Measurements from ENCODE around the gene EIF4A2.

The EIF4A2 gene

DNA sequence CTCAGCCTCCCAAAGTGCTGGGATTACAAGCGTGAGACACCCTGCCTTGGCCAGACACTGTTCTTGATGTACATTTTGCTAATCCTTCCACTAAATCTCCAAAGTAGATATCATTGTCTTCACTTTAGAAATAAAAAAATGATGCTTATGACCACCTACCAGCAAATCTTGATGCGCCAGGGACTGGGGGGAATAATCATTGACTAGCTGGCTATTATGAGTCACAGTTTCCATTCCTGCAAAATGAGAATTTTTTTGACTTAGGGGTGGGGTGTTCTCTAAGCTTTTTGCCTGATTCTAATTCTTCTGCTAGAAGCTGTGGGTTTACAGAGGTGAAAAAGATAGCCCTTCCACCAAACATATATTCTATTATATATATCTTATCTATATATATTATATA lies 40.0 kb downstream of the EIF4A2 start:
- TF ChIP-seq, protein P1, sequence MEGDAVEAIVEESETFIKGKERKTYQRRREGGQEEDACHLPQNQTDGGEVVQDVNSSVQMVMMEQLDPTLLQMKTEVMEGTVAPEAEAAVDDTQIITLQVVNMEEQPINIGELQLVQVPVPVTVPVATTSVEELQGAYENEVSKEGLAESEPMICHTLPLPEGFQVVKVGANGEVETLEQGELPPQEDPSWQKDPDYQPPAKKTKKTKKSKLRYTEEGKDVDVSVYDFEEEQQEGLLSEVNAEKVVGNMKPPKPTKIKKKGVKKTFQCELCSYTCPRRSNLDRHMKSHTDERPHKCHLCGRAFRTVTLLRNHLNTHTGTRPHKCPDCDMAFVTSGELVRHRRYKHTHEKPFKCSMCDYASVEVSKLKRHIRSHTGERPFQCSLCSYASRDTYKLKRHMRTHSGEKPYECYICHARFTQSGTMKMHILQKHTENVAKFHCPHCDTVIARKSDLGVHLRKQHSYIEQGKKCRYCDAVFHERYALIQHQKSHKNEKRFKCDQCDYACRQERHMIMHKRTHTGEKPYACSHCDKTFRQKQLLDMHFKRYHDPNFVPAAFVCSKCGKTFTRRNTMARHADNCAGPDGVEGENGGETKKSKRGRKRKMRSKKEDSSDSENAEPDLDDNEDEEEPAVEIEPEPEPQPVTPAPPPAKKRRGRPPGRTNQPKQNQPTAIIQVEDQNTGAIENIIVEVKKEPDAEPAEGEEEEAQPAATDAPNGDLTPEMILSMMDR (IDR thresholded peaks at IDR 0.05; ENCODE audit: insufficient read depth, missing control alignments), result no peak
- FAIRE-seq, result no peak
- DNase-seq (ENCODE audit: insufficient read length, low spot score), result no peak

DNA sequence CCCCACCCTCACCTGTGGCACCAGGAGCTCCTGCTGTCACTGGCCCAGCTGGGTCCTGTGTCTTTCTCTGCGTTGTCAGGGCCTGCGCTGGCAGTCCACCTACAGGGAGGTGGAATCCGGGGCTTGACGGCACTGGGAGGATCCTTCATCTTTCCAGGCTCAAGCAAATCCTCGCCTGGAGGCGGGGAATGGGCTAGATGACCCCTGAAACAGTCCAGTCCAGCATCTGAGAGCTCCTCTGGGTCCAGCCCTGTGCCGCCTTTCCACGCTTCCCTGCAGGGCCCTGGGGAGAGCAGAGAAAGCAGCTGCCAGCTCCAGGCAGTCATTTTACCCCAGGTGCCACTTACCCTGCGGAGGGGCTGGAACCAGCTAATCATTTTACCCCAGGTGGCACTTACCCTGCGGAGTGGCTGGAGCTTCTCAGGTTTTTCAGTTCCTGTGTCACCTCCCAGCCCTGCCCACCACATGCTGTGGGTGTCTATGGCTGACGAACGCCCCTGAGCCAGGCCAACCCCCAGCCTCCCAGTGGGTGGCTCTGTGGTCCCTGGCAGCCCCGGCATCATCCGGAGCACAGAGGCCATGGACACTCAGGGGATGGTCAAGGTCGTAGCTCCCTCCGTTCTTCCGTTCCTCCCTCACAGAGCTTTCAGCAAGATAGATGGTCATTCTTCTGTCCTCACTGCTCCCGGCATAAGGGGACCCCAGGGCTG lies 41.2 kb downstream of the EIF4A2 start:
- TF ChIP-seq, protein P1 (IDR thresholded peaks at IDR 0.05; ENCODE audit: insufficient read depth, missing control alignments), result no peak
- FAIRE-seq (no peak), DNase-seq (ENCODE audit: insufficient read length, low spot score) (no peak)

DNA sequence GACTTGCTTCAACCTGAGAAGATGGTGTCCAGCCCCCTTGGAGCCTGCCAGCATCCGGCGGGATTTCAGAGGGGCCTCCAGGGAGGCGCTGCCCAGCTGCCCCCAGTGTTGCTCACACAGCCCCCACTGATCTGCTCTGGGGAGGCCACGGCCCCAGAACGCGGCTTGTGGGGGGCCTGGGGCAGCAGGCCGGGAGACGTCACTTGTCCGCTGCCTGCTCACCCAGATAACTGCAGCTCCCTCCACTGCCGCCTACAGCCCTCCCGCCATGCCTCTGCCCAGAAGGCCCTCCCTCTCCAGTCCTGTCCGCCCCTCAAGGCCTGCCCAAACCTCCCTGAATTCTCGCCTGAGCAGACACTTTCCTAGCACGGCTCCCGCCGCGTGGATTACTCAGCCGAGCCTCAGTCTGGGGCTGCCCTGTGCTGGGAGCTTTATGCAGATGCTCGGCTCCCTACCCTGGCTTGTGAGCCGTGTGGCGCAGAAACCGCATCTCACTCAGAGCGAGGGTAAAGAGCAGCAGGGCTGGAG lies 42.0 kb downstream of the EIF4A2 start:
- TF ChIP-seq, protein P1 (IDR thresholded peaks at IDR 0.05; ENCODE audit: insufficient read depth, missing control alignments), result no peak
- no peak for FAIRE-seq
- no peak for DNase-seq (ENCODE audit: insufficient read length, low spot score)

DNA sequence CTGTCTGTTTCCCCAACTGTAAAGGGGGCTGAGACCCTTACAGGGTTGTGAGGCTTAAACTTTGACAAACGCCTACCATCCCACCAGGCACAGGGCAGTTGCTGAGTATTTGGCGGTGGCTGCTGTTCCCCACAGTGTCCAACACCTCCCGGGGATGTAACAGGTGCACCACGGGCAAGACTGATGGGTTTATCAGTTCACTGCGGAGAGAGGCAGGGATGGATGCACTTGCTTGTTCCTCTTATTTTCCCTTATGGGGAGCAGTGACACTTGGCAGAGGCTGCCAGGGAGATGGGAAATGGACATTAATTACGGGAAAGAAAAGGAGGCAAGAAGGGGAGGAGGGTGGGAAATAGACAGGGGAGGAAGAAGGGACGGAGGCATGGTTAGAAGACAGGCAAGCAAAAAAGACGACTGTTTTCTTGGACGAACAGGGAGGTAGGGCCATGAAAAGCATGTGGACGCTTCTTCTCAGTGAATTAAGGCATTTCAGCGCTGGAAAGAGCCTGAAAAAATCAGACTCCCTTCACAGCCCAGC lies 42.6 kb downstream of the EIF4A2 start:
- TF ChIP-seq, protein P1 (IDR thresholded peaks at IDR 0.05; ENCODE audit: insufficient read depth, missing control alignments), result no peak
- no peak for DNase-seq (ENCODE audit: insufficient read length, low spot score)
- FAIRE-seq, result no peak

DNA sequence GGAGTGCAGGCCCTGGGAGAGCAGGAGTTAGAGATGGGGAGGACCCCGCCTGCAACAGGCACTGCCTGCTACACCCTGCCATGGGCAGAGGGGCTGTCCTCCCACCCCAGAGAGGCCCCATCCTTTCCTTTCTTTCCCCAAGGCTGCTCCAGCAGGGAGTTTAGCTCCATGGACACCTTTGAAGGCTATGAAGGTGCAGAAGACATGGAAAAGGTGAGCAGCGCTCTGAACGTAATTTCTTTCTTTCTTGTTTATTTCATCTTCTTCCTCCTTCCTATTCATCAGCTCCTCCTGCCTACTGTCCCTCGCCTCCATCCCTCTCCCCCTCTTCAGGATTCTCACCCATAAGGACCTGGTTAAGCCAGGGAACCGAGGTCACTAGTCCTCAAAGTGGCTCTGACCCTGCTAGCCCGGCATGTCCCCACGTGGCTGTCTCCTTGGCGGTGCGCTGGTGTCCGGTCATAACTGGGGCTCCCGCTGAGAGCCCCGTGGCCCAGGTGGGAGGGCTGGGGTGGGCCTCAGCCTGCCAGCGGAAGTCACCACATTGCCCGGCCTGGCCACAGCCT lies 43.1 kb downstream of the EIF4A2 start:
- TF ChIP-seq, protein P1 (IDR thresholded peaks at IDR 0.05; ENCODE audit: insufficient read depth, missing control alignments), result no peak
- no peak for DNase-seq (ENCODE audit: insufficient read length, low spot score)
- no peak for FAIRE-seq

DNA sequence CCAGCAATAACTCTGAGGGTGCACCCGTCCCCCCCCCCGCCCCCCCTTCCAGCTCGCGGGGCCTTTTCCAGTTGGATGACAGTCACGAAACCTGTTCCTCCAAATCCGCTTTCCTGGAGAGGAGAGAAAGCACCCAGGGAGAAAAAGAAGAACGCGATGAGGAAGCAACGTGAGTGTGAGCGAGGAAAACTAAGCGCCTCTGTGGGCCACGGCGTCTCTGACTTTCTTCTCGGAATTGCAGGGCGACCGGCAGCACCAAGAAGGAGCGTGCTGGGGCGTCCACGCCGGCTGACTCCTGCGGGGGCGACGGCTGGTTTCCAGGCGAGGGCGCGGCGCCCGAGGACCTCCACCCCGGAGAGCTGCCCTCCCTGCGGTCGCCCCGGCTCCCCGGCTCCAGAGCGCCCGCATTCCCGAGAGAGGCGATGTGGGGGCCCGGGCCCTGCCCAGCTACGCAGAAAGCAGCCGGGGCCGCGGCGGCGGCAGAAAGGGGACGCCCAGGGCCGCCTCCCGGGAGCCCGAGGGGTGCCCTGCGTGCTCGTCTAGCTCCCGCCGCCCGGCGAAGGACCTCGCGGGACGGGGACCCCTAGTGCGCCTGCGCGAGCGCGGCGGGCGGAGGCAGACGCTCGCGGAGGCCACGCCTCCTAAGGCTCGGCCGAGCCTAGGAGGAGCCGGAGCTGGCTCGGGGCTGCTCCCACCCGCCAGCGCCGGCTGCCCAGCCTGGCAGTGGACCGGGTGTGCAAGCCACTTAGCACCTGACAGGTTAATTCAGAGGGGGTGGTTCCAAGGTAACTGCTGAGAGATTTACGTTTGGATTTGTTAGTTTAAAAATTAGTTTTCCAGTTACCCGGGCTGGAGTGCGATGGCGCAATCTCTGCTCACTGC lies 43.8 kb downstream of the EIF4A2 start:
- TF ChIP-seq, protein P1 (IDR thresholded peaks at IDR 0.05; ENCODE audit: insufficient read depth, missing control alignments), result no peak
- DNase-seq (ENCODE audit: insufficient read length, low spot score) (peak; percentile 97), FAIRE-seq (no peak)
